GM23248 (cell line): ENCODE results near the gene TBCK.

Experiments used
- EZH2 ChIP-seq: fragments of 200-600 bp; sonication (generic); IDR thresholded peaks from 2 replicates; pipeline ENCODE4 v1.6.1; 2018; ENCODE audit warnings: antibody characterized with exemption, mild to moderate bottlenecking; ENCODE audit not compliant: insufficient read depth, poor library complexity, severe bottlenecking
- EZH2phosphoT487 ChIP-seq: fragments of 200-600 bp; sonication (generic); IDR thresholded peaks from 2 replicates; pipeline ENCODE4 v1.6.1; 2018; ENCODE audit warnings: antibody characterized with exemption, moderate library complexity, mild to moderate bottlenecking, low read depth; ENCODE audit not compliant: insufficient read depth

GRCh38 chr4:106041294-106042002 lies 274.6 kb downstream of the TBCK start:
- TF ChIP-seq EZH2: no peak
- no peak for TF ChIP-seq EZH2phosphoT487
